HG03039 (cell line): ENCODE data around the gene TBC1D14.

Experiments
- ATAC-seq: cut with Tn5 transposase; IDR thresholded peaks from one replicate; pipeline ENCODE4 v1.9.1; 2021; ENCODE audit warnings: mild to moderate bottlenecking, moderate library complexity; ENCODE audit not compliant: unreplicated experiment

TBC1D14 gene

GRCh38 chr4:6928081-6928480, 18.5 kb downstream of the TBC1D14 start:
- ATAC-seq: no peak

- ATAC-seq: no peak
These were observed 19.7 kb downstream of the TBC1D14 start for GRCh38 chr4:6929339-6929811.

GRCh38 chr4:6929812-6930464, 20.3 kb downstream of the TBC1D14 start:
- ATAC-seq: no peak

GRCh38 chr4:6932475-6932874, 22.8 kb downstream of the TBC1D14 start:
- no peak for ATAC-seq

GRCh38 chr4:6932918-6933317, 23.3 kb downstream of the TBC1D14 start:
- no peak for ATAC-seq

- ATAC-seq: no peak
These were observed 24.2 kb downstream of the TBC1D14 start for GRCh38 chr4:6933691-6934430.

- no peak for ATAC-seq
These were observed 26.3 kb downstream of the TBC1D14 start for GRCh38 chr4:6935965-6936364.

GRCh38 chr4:6937201-6937600, 27.6 kb downstream of the TBC1D14 start:
- ATAC-seq: no peak

- no peak for ATAC-seq
These were observed 28.1 kb downstream of the TBC1D14 start for GRCh38 chr4:6937754-6938153.

GRCh38 chr4:6938237-6938636, 28.6 kb downstream of the TBC1D14 start:
- ATAC-seq: no peak

- ATAC-seq: no peak
These were observed 29.1 kb downstream of the TBC1D14 start for GRCh38 chr4:6938647-6939271.

- ATAC-seq: no peak
These were observed 30.4 kb downstream of the TBC1D14 start for GRCh38 chr4:6939761-6940743.

GRCh38 chr4:6940744-6941137, 31.1 kb downstream of the TBC1D14 start:
- ATAC-seq: no peak

GRCh38 chr4:6941796-6942195, 32.2 kb downstream of the TBC1D14 start:
- ATAC-seq: no peak

GRCh38 chr4:6942238-6942800, 32.7 kb downstream of the TBC1D14 start:
- peak; percentile 53 for ATAC-seq

GRCh38 chr4:6943012-6943884, 33.6 kb downstream of the TBC1D14 start:
- no peak for ATAC-seq

- no peak for ATAC-seq
These were observed 34.2 kb downstream of the TBC1D14 start for GRCh38 chr4:6943885-6944225.

- ATAC-seq: no peak
These were observed 34.9 kb downstream of the TBC1D14 start for GRCh38 chr4:6944301-6945051.

- ATAC-seq: no peak
These were observed 35.4 kb downstream of the TBC1D14 start for GRCh38 chr4:6945052-6945409.
